ENCODE data around the gene AGXT. TPM values are rescaled to one million over a fixed set of nuclear protein-coding genes. Genes with fewer than 3 reads are reported as not detected.

The AGXT gene
- total and polyA plus RNA-seq, 10 donors, result 0.61 to 4.5 (median 1.6) TPM; not detected in 1

DNA sequence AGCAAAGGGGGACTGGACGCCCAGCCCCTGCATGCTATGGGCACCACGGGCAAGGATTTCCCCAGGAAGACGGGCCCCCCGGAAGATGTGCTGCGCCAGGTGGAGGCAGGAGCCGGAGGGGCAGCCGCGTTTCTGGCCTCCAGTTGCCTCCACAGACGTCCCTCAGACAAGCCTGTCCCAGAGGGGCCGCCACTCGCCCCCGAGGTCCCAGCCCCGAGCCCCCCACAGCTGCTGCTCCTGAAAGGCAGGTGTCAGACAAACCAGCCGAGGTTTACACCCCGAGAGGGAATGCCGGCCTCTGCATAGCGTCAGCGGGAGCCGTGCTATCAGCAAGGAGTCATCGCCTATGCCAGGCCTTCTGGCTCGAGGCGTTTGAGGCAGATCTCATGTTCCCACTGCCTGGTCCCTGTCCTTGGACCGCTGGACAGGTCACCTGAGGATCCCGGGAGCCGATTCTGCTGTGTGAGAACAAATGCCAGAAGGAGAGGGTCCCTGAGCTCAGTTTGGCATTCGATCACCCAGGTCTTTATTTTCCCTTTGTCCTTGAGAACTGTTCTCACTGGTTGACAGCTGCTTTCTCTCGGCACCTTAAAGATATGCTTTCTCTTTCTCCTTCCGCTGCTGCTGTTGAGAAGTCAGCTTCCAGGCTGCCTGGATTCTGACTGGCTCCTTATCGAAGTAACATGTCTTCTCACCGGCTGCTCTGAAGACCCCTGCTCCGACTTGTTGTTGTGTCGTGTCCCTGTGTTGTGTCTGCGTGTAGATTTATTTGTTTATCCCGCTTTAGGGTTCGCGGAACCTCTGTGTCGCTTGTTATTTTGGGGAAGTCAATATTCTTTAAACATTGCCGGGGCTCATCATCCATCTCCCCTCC lies 58.1 kb downstream of the AGXT start:
- 68 to 75% (median 71%) methylated on average over 27 to 38 of the region's 38 CpGs for WGBS, 5 donors
- TF ChIP-seq, protein P1, sequence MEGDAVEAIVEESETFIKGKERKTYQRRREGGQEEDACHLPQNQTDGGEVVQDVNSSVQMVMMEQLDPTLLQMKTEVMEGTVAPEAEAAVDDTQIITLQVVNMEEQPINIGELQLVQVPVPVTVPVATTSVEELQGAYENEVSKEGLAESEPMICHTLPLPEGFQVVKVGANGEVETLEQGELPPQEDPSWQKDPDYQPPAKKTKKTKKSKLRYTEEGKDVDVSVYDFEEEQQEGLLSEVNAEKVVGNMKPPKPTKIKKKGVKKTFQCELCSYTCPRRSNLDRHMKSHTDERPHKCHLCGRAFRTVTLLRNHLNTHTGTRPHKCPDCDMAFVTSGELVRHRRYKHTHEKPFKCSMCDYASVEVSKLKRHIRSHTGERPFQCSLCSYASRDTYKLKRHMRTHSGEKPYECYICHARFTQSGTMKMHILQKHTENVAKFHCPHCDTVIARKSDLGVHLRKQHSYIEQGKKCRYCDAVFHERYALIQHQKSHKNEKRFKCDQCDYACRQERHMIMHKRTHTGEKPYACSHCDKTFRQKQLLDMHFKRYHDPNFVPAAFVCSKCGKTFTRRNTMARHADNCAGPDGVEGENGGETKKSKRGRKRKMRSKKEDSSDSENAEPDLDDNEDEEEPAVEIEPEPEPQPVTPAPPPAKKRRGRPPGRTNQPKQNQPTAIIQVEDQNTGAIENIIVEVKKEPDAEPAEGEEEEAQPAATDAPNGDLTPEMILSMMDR (IDR thresholded peaks at IDR 0.05 in 8 of 11, conservative IDR thresholded peaks at IDR 0.05 in 3 of 11), result no peak
- no peak for TF ChIP-seq POLR2AphosphoS5 (IDR thresholded peaks at IDR 0.05)
- no peak for TF ChIP-seq POLR2A (IDR thresholded peaks at IDR 0.05)
- no peaks in the 10 kb centered on the region for H3K36me3 ChIP-seq
- DNase-seq, result peak; percentile 72
- peaks cover 0 to 6% (median 0%) of the 10 kb centered on the region in 8 donors for H3K9me3 ChIP-seq
- no peak overlapping the region for H3K4me3 ChIP-seq
- H3K4me1 ChIP-seq, result no peaks in the 10 kb centered on the region
- intact Hi-C loops (cut with DNase I; ENCODE audit: low total_unique reads), result no loop called here
- H3K27me3 ChIP-seq (replicated peaks in 1 of 7), result peaks cover 0 to 9% (median 0%) of the 10 kb centered on the region in 7 donors
- H3K27ac ChIP-seq, result peak overlapping the region in 3 of 8 donors; percentile 27 to 38 (median 35)

- TF ChIP-seq, protein P1 (IDR thresholded peaks at IDR 0.05 in 8 of 11, conservative IDR thresholded peaks at IDR 0.05 in 3 of 11), result no peak
- no peak for TF ChIP-seq POLR2AphosphoS5 (IDR thresholded peaks at IDR 0.05)
- TF ChIP-seq POLR2A (IDR thresholded peaks at IDR 0.05), result no peak
- Histone ChIP-seq H3K36me3 (no peaks in the 10 kb centered on the region), H3K4me1 (no peaks in the 10 kb centered on the region), H3K27ac (no peak overlapping the region), H3K9me3 (peaks cover 0 to 6% (median 0%) of the 10 kb centered on the region in 8 donors), H3K4me3 (no peak overlapping the region), H3K27me3 (replicated peaks in 1 of 7) (peaks cover 0 to 9% (median 0%) of the 10 kb centered on the region in 7 donors)
- 86 to 97% (median 94%) methylated on average over 7 of the region's 7 CpGs for WGBS, 5 donors
- intact Hi-C loops (cut with DNase I; ENCODE audit: low total_unique reads), result no loop called here
- DNase-seq, result no peak
Observed at GRCh38 chr2:240927390-240927781, 58.8 kb downstream of the AGXT start.

DNA sequence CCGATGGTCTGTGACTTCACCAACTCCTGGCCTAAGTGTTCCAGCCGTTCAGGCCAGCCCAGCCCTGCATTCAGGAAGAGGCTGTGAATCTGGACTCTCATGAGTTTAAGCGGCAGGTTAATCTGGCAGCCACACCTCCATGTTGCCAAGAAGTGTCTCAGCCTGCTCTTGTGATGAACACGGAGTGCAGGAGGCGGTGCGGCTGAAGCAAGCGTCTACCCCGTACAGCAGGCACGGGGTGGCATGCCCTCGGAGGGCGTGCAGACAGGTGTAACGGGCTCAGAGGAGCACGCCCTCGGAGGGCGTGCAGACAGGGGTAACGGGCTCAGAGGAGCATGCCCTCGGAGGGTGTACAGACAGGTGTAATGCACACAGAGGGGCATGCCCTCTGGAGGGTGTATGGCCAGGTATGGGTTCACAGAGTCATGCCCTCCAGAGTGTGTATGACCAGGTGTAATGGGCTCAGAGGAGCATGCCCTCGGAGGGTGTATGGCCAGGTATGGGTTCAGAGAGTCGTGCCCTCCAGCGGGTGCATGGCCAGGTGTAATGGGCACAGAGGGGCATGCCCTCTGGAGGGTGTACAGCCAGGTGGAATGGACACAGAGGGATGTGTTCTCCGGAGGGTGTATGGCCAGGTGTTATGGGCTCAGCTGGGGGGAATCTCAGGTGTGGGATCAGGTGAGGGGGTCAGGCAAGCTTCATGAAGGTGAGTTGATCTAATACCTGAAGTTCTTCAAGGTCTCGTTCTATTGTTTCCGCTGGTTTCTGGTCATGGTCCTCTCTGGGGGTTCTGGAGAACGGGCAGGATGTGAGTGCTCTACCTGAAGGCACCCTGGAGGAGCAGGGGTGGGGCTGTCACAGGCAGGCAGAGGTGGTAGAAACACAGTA lies 60.1 kb downstream of the AGXT start:
- Histone ChIP-seq H3K36me3 (no peaks in the 10 kb centered on the region), H3K27me3 (replicated peaks in 1 of 7) (peaks cover 0 to 9% (median 0%) of the 10 kb centered on the region in 7 donors), H3K4me1 (peaks cover 0 to 5% (median 0%) of the 10 kb centered on the region in 6 donors), H3K27ac (no peak overlapping the region), H3K9me3 (peaks cover 0 to 6% (median 0%) of the 10 kb centered on the region in 8 donors), H3K4me3 (no peak overlapping the region)
- intact Hi-C loops (cut with DNase I; ENCODE audit: low total_unique reads), result no loop called here
- TF ChIP-seq, protein P1 (IDR thresholded peaks at IDR 0.05 in 8 of 11, conservative IDR thresholded peaks at IDR 0.05 in 3 of 11), result no peak
- TF ChIP-seq POLR2A (IDR thresholded peaks at IDR 0.05), result no peak
- no peak for TF ChIP-seq POLR2AphosphoS5 (IDR thresholded peaks at IDR 0.05)
- WGBS, 5 donors, result 87 to 95% (median 92%) methylated on average over 24 of the region's 24 CpGs
- peak; percentile 47 for DNase-seq
